ENCODE results near the gene ADTRP.

DNA sequence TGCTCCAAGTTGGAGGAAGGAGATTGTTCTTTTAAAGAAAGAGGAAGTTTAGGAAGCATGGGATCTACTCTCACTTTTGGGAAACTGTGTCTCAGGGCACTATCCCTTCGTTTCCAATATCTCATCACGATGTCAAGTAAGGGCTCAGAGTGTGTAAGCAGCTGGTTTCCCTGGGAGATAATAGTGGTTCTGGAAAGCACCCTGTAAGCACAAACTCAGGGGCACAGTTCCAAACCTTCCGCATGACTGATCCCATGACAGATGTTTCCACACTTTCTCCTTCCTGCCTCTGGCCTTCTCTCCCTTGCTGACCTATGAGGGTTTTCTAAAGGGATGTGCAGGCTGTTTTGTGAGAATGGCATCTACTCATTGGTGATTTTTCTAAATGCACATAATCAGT, 33.9 kb downstream of the ADTRP start:
- no peak for TF ChIP-seq ZNF572 (CRISPR knock-in tag; IDR thresholded peaks at IDR 0.05)
- TF ChIP-seq, protein P1, sequence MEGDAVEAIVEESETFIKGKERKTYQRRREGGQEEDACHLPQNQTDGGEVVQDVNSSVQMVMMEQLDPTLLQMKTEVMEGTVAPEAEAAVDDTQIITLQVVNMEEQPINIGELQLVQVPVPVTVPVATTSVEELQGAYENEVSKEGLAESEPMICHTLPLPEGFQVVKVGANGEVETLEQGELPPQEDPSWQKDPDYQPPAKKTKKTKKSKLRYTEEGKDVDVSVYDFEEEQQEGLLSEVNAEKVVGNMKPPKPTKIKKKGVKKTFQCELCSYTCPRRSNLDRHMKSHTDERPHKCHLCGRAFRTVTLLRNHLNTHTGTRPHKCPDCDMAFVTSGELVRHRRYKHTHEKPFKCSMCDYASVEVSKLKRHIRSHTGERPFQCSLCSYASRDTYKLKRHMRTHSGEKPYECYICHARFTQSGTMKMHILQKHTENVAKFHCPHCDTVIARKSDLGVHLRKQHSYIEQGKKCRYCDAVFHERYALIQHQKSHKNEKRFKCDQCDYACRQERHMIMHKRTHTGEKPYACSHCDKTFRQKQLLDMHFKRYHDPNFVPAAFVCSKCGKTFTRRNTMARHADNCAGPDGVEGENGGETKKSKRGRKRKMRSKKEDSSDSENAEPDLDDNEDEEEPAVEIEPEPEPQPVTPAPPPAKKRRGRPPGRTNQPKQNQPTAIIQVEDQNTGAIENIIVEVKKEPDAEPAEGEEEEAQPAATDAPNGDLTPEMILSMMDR (CRISPR knock-in tag; IDR thresholded peaks at IDR 0.05) = no peak
- TF ChIP-seq KLF12 (CRISPR knock-in tag; IDR thresholded peaks at IDR 0.05; ENCODE audit: borderline replicate concordance) = no peak

Measured in HepG2 (cell line).